ENCODE measurements around the gene HLA-DQA2.
"Not testable (repeated sequence)": the region's sequence is repeated elsewhere in the genome, so short reads cannot be mapped to it uniquely, and the experiment has no call there.

The HLA-DQA2 gene

DNA sequence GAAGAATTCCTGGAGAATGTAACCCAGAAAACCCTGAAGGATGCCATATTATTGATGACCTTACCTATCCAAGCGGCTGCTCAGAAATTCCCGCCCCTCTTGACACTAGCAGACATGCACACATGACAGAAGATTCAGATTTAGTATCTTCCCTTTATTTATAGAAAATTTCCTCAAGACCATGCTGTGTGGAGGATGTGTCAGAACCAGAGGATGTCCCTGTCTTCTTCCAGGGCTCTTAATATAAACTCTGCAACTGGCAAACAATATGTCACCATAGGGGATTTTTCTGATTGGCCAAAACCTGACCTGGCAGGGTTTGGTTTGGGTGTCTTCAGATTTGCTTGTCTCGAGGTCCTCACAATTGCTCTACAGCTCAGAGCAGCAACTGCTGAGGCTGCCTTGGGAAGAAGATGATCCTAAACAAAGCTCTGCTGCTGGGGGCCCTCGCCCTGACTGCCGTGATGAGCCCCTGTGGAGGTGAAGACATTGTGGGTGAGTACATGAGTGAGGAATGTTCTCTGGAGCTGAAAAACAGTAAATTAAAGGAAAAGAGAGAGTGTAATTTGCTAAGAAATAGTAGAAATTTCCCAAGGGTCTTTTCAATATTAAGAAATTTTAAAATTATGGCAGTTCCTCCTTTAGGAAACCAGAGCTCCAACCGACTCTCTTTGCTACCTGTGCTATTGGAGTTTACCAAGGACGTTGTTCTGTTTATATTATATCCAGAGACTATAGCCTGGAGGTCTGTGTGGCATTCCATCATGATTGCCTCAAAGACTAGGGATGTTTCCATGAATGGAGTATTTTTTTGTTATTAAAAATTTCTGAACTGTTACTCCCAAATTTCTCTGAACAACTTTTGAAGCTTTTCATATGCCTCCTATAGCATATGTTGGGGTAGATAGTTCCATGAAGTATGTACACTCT is at the start of gene HLA-DQA2:
Gene HLA-DQA2, plus strand, starts transcription at position 361 of the 930 bp plus-strand sequence. Its CDS starts 53 bp downstream, at position 414.
- no peak for DNase-seq (ENCODE audit: low read depth in 3 of 3)

DNA sequence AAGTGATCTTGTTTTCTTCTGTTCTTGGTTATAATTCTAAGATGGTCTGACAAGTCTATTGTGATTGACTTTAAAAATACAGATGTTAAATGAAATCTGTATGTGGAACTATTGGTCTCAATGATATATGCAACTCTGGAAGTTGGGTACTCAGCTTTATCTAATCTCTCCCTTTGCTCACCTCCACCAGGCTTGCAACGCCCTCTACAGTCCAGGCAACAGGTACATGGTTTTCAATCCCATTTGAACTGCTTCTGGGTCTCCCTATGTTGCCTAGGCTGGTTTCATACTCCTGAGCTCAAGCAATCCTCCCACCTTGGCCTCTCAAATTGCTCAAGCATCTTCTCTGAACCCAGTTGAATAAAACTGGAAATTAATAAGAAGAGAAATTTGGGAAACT is 49.2 kb upstream of the HLA-DQA2 start:
- peak; percentile 12 to 23 (median 18) for DNase-seq (ENCODE audit: low read depth in 3 of 3)

DNA sequence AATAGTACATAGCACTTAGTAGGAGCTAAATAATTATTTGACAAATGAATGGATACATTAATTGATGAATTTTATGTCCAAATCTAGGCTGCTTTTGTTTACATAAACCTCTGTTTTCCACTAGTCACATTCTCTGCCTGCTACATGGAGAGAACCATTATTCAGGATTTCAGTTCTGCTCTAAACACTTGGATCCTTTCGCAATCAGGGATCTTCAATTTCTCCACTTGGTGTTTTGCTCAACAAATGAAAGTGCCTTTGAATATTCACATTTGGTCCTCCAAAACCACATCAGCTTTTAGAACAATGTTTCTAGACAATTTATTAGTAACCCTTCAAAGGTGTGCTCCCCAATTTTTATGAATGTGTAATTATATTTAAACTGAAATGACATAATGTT is 44.2 kb upstream of the HLA-DQA2 start:
- no peak for DNase-seq (ENCODE audit: low read depth in 3 of 3)

DNA sequence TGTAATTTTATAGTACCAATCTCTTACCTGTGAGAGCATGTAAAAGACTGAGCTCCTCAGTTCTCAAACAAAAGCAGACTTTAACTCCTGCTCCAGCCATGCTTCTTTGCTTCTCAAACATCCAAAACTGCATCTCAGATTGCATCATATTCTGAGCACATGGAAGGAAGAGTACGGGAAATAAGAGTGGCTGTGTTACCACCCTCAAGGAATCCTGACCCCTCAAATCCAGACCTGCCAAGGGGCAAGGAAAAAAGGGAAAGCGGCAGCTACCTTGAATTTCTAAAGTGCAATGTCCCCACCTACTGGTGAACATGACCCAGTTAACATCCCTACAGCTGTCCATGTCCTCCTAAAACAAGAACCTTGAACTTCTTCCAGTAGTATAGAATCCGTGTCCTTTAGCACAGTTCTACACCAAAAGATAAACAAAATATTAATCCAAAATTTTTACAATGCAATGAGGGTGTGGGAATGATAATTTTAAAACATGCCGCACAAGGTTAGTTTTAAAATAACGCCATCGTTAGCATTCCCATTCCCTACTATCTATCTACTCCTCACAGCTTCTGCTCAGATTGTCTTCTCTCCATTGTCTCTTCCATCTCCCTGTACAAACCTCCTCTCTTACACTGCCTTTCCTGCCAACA is 40.7 kb upstream of the HLA-DQA2 start:
- DNase-seq (ENCODE audit: low read depth in 3 of 3) = no peak

- no peak for DNase-seq (ENCODE audit: low read depth in 3 of 3)
Measured at GRCh38 chr6:32703347-32703746, 37.8 kb upstream of the HLA-DQA2 start.

GRCh38 chr6:32705164-32705563 is 36.0 kb upstream of the HLA-DQA2 start:
- not testable (repeated sequence) for DNase-seq (ENCODE audit: low read depth in 3 of 3)

DNA sequence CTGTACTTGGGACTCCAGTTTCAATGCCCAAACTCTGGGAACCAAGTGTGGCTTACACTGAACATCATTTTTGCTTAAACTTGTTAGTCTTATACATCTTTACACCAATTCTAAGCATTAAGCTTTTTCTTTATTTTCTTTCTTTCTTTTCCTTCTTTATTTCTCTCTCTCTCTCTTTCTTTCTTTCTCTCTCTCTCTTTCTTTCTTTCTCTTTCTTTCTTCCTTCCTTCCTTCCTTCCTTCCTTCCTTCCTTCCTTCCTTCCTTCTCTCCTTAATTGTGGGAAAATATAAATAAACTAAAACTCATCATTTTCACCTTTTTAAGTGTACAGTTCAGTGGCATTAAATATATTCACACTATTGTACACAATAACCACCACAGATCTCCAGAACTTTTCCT is 31.6 kb upstream of the HLA-DQA2 start:
- DNase-seq (ENCODE audit: low read depth in 3 of 3) = no peak

GRCh38 chr6:32713241-32713640 is 27.9 kb upstream of the HLA-DQA2 start:
- no peak for DNase-seq (ENCODE audit: low read depth in 3 of 3)

- DNase-seq (ENCODE audit: low read depth in 3 of 3) = no peak
Measured at GRCh38 chr6:32716396-32716795, 24.8 kb upstream of the HLA-DQA2 start.

GRCh38 chr6:32718879-32719278 is 22.3 kb upstream of the HLA-DQA2 start:
- no peak for DNase-seq (ENCODE audit: low read depth in 3 of 3)

- no peak for DNase-seq (ENCODE audit: low read depth in 3 of 3)
Measured at GRCh38 chr6:32738126-32738525, 3.1 kb upstream of the HLA-DQA2 start.

- DNase-seq (ENCODE audit: low read depth in 3 of 3) = no peak
Measured at GRCh38 chr6:32742374-32742773, 1.2 kb downstream of the HLA-DQA2 start.

- DNase-seq (ENCODE audit: low read depth in 3 of 3) = no peak
Measured at GRCh38 chr6:32744776-32745175, 3.6 kb downstream of the HLA-DQA2 start.

- DNase-seq (ENCODE audit: low read depth in 3 of 3) = not testable (repeated sequence)
Measured at GRCh38 chr6:32745649-32746048, 4.5 kb downstream of the HLA-DQA2 start.

DNA sequence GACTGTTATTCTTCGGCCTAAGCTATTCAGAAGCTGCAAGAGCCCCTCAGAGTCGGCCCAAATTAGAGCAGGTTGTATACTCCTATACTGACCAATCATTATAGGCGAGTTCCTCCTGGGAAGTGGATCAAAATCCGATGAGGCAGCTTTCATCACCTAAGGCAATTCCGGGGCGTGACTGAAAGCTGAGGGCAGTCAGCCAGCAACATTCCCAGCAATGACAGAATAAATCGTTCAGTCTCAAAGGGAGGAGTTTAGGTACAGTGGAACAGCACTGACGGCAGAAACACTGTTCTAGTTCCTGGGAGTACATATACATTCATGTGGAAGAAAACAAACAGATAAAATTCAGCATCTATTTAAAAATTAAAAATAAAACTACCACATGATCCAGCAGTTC is 11.4 kb downstream of the HLA-DQA2 start:
- no peak for DNase-seq (ENCODE audit: low read depth in 3 of 3)

GRCh38 chr6:32759669-32760068 is 18.5 kb downstream of the HLA-DQA2 start:
- no peak for DNase-seq (ENCODE audit: low read depth in 3 of 3)

DNA sequence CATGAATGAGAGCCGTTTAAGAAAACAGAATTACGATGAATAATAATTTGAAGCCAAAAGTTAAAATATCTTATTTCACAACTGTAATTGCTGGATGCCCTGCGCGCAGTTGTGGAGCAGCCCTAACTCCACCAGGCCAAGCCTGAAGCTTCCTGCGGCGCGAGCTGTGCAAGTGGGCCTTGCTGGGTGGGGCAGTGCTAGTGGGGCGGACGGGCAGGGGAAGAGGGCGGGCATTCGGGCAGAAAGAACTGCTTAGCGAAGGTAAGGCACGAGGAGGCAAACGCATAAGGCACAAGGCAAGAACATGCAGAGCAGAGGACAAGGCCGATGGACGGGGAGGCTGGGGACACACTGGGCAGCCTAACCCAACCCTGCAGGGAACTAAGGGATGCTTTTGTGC is 19.9 kb downstream of the HLA-DQA2 start:
- DNase-seq (ENCODE audit: low read depth in 3 of 3) = no peak

- no peak for DNase-seq (ENCODE audit: low read depth in 3 of 3)
Measured at GRCh38 chr6:32761548-32761947, 20.4 kb downstream of the HLA-DQA2 start.

DNA sequence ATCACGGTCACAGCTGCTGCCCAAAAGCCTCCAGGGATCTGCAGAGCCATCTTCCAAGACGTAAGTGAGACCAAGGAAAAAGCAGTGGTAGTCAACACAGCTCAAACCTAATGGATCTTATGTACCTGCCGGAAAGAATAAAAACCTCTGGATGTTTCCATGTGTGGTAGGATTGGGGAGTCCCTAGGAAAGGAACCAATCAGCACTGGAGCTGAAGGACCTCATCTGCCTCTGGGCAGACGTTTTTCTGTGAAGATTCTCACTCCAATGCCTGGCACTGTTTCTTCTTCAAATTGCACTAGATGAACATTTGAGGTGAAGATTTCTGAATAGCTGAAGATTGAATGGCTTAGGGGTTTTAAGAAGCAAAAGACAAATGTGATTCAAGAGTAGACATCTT is 22.2 kb downstream of the HLA-DQA2 start, which contains the start of gene HLA-DQB2:
Gene HLA-DQB2, minus strand, starts transcription at position 112 of the 400 bp plus-strand sequence. Its CDS starts 62 bp downstream, at position 50.
- DNase-seq (ENCODE audit: low read depth in 3 of 3) = no peak

DNA sequence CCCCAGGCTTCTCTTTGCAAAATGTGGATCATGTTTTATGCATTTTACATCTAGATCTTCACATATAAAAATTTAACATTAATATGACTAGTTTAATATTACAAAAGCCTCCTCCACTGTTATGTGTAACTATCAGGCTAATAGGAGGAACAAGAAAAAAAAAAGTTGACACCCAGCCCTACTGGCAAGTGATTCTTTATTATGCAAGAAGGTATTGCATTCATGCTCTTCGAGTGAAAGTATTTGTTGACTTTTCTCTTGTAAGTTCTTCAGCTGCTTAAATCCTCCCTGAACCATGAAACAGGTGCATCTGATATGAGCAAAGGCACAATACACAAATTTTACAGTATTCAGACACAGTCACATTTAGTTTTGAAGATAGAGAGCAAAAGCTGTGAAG is 22.9 kb downstream of the HLA-DQA2 start:
- no peak for DNase-seq (ENCODE audit: low read depth in 3 of 3)

- DNase-seq (ENCODE audit: low read depth in 3 of 3) = no peak
Measured at GRCh38 chr6:32772656-32773055, 31.5 kb downstream of the HLA-DQA2 start.

GRCh38 chr6:32774426-32774825 is 33.2 kb downstream of the HLA-DQA2 start:
- no peak for DNase-seq (ENCODE audit: low read depth in 3 of 3)

GRCh38 chr6:32775071-32775470 is 33.9 kb downstream of the HLA-DQA2 start:
- no peak for DNase-seq (ENCODE audit: low read depth in 3 of 3)
